Astrocyte of the spinal cord (primary cell): ENCODE data around the gene TRPC3.

Source experiments
- DNase-seq: peaks from one replicate; pipeline ENCODE4 v3.0.0; 2011; ENCODE audit warnings: low read depth, low spot score
- H3K4me3 ChIP-seq: 2 replicates; pipeline ENCODE4 v1.5.1; 2011; ENCODE audit warnings: low read depth, mild to moderate bottlenecking, low read length, moderate library complexity
- in situ Hi-C: cut with HindIII; loops from 2 replicates; pipeline ENCODE4 v1.10.0; 2017; ENCODE audit warnings: low sequenced_read_pairs
- TF ChIP-seq, protein P1 (sequence below): IDR thresholded peaks from 2 replicates; pipeline ENCODE4 v1.5.1; 2012; ENCODE audit warnings: low read depth, mild to moderate bottlenecking, low read length, inconsistent platforms

TRPC3 gene

DNA sequence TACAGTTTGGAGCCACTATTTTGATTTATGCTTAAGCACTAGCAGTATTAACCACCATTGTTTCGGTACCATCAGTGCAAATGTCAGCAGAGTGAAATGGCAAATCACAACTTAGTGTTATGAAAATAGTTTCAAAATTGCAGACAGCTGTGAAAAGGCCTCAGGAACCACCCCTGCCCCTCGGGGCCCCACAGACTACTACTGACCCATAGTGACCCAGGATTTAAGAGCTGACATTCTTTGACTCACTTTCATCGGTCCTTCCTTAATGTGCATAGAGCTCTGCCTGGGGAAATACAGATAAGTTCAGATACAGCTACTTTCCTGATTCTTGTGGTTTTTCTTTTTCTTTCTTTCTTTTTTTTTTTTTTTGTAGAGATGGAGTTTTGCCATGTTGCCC, 78.3 kb downstream of the TRPC3 start:
- TF ChIP-seq, protein P1, sequence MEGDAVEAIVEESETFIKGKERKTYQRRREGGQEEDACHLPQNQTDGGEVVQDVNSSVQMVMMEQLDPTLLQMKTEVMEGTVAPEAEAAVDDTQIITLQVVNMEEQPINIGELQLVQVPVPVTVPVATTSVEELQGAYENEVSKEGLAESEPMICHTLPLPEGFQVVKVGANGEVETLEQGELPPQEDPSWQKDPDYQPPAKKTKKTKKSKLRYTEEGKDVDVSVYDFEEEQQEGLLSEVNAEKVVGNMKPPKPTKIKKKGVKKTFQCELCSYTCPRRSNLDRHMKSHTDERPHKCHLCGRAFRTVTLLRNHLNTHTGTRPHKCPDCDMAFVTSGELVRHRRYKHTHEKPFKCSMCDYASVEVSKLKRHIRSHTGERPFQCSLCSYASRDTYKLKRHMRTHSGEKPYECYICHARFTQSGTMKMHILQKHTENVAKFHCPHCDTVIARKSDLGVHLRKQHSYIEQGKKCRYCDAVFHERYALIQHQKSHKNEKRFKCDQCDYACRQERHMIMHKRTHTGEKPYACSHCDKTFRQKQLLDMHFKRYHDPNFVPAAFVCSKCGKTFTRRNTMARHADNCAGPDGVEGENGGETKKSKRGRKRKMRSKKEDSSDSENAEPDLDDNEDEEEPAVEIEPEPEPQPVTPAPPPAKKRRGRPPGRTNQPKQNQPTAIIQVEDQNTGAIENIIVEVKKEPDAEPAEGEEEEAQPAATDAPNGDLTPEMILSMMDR, result no peak
- no peak overlapping the region for H3K4me3 ChIP-seq
- no peak for DNase-seq
- in situ Hi-C loops, result no loop called here

DNA sequence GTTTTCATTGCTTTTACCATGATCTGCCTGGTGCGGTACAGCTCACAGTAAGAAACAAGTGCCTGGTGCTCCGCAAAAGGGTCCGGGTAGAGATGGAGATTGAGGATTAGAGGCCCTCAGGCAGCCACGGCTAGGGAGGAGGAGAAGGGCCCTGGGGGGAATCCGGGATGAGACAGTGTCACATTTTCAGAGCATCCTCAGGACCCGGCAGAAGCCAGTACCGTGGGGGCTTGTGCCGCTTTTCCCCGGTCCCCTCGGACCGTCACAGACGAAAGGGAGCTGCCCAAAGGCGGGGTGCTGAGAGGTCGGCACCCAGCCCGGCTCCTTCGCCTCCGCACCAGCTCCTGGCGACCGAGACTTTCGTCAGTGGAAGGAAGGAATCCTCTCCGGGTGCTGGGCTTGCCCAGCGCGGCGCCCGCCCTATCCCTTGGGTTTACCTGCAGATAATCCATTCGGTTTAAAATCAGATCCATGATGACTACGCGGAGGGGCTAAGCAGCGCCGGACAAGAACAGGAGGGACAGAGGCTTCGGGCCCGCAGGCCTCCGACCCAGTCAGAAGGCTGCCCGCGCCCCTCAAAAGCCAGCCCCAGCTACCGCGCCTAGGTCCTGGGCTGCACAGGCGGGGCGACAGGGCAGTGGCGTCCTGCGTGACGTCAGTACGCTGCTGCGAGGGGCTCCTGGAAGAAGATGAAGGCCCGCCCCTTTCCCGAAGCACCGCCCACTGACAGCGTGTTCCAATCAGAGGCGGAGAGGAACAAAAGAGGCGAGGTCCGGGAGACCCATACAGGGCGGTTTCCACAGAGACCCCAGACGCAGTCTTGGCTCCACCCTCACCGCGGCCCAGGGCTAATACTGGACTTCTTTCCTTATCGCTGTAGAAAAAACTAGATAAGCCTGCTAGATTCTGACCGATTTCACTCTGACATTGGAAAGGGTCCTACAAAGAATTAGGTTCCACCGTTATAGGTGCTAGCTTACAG, 81.7 kb downstream of the TRPC3 start, which contains the start of gene BBS7:
Gene BBS7 (minus strand): TSS at position 634 of the 982 bp plus-strand sequence. CDS start 161 bp downstream, at position 473.
- TF ChIP-seq, protein P1, result no peak
- peak; percentile 98 for DNase-seq
- peak within 1 kb of the TSS; percentile 84 for H3K4me3 ChIP-seq
- in situ Hi-C loops, result no loop called here

DNA sequence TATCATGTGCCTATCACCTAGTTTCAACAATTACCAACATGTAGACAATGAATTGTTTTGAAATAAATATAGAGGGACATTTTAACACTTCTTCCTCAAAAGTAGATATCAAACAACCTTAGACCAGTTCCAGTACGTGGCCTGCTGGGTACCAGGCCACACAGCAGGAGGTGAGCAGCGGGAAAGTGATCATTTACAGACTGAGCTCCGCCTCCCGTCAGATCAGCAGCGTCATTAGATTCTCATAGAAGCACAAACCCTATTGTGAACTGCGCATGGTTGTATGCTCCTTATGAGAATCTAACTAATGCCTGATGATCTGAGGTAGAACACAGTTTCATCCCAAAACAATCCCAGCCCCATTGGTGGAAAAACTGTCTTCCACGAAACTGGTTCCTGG, 88.1 kb downstream of the TRPC3 start:
- DNase-seq, result peak; percentile 5
- TF ChIP-seq, protein P1, result no peak
- in situ Hi-C loops, result no loop called here
- H3K4me3 ChIP-seq, result no peak overlapping the region

DNA sequence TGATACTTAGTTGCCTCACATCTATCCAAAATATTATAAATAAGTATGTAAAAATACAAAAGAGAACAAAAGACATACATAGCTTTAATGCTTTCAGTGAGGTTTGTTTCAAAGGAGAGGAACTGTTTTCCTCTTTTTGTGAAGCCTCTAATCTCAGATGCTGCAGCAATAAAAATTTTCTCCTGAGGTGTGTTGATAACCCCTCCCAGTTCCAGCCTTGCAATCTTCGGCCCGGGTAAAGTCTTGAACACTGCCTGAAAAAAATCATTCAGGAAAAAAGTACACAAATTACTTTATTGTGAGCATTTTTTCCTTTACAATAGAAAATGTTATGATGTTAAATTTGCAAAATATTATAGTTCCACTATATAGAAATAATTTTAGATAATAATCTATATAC, 90.4 kb downstream of the TRPC3 start:
- in situ Hi-C loops, result no loop called here
- TF ChIP-seq, protein P1, result no peak
- no peak overlapping the region for H3K4me3 ChIP-seq
- DNase-seq, result no peak

- no peak for DNase-seq
- in situ Hi-C loops, result no loop called here
- TF ChIP-seq, protein P1, result no peak
- H3K4me3 ChIP-seq, result no peak overlapping the region
Measured at GRCh38 chr4:121860121-121860520, 91.7 kb downstream of the TRPC3 start.

DNA sequence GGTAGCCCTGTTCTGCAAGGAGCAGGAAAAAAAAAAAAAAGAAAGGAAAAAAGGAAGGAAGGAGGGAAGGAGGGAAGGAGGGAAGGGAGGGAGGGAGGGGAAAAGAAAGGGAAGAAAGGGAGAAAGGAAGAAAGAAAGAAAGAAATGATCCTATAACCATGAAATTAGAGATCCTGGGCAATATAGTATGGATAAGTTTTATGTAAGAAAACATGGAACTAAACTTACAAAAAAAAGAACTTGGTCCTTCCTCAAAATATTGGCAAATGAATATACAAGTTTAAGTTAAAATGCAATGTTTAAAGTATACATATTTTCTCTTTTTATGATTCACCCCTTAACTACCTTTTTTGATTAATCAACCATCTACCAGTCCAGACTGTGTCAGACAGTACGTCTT, 100.5 kb downstream of the TRPC3 start:
- in situ Hi-C loops, result no loop called here
- TF ChIP-seq, protein P1, result no peak
- H3K4me3 ChIP-seq, result no peak overlapping the region
- DNase-seq, result no peak
